Loucy (cell line): Measurements from ENCODE around the gene EVA1B.

ENCODE experiments used
- EZH2phosphoT487 ChIP-seq: fragments of 200-600 bp; IDR thresholded peaks from 2 replicates; pipeline ENCODE4 v1.6.1; 2018; ENCODE audit warnings: antibody characterized with exemption, mild to moderate bottlenecking, moderate library complexity, borderline replicate concordance
- TF ChIP-seq, protein P1 (sequence below): fragments of 200-600 bp; sonication (generic); conservative IDR thresholded peaks from 2 replicates; pipeline ENCODE4 v1.5.1; 2014; ENCODE audit warnings: mild to moderate bottlenecking, antibody characterized with exemption, low read length

DNA sequence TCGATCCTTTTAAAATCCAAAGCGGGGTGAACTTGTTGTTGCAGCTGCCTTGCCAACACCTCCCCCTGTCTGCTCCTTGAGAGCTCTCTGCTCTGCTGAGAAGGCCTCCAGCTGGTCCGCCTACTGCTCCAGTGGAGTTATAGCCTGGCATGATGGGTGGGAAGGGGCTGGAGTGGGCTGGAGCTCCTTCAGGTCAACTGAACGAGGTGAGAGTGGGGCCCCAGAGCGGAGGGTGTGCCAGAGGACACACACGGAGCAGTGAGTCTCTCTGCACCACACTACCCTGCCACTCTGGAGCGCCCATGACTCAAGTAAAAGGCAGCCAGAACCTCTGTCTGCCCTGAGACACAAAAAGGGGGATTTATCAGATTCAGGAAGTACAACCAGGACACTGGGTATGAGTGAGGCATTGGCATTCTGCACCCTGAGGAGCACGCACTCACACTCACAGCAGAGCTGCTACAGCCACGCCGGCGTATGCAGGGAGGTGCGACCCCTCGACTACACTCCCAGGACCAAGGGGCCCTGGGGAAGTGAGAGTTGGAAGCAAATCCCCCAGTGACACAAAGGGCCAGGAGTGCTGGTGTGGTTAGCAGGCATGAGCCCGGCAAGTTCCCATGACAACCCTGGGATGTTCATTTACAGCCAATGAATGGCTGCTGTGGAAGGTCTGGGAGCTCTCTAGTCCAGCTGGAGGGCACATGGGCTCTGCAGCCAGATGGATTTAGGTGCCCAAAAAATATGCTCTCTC is 28.0 kb upstream of the EVA1B start:
- TF ChIP-seq, protein P1, sequence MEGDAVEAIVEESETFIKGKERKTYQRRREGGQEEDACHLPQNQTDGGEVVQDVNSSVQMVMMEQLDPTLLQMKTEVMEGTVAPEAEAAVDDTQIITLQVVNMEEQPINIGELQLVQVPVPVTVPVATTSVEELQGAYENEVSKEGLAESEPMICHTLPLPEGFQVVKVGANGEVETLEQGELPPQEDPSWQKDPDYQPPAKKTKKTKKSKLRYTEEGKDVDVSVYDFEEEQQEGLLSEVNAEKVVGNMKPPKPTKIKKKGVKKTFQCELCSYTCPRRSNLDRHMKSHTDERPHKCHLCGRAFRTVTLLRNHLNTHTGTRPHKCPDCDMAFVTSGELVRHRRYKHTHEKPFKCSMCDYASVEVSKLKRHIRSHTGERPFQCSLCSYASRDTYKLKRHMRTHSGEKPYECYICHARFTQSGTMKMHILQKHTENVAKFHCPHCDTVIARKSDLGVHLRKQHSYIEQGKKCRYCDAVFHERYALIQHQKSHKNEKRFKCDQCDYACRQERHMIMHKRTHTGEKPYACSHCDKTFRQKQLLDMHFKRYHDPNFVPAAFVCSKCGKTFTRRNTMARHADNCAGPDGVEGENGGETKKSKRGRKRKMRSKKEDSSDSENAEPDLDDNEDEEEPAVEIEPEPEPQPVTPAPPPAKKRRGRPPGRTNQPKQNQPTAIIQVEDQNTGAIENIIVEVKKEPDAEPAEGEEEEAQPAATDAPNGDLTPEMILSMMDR, result no peak
- TF ChIP-seq EZH2phosphoT487, result no peak
